Glutamatergic neuron (in vitro differentiated cells): ENCODE measurements around the gene INSM1. TPM values are rescaled to one million over a fixed set of nuclear protein-coding genes. Genes with fewer than 3 reads are reported as not detected.

ENCODE experiments used
- DNase-seq: peaks from one replicate; pipeline ENCODE4 v3.0.0; 2022
- H3K27ac Mint-ChIP-seq: one replicate; pipeline ENCODE4 v1.8.0; 2020; ENCODE audit warnings: mild to moderate bottlenecking, mixed read lengths, inconsistent platforms; ENCODE audit not compliant: unreplicated experiment
- H3K27me3 Mint-ChIP-seq: one replicate; pipeline ENCODE4 v1.8.0; 2020; ENCODE audit warnings: mild to moderate bottlenecking, moderate library complexity, mixed read lengths, inconsistent platforms; ENCODE audit not compliant: unreplicated experiment
- H3K36me3 Mint-ChIP-seq: one replicate; pipeline ENCODE4 v1.8.0; 2020; ENCODE audit warnings: mild to moderate bottlenecking, mixed read lengths, inconsistent platforms; ENCODE audit not compliant: unreplicated experiment
- H3K4me1 Mint-ChIP-seq: one replicate; pipeline ENCODE4 v1.8.0; 2020; ENCODE audit warnings: mild to moderate bottlenecking, low read depth, mixed read lengths, inconsistent platforms; ENCODE audit not compliant: unreplicated experiment
- H3K4me3 Mint-ChIP-seq: one replicate; pipeline ENCODE4 v1.8.0; 2020; ENCODE audit warnings: mild to moderate bottlenecking, mixed read lengths, inconsistent platforms; ENCODE audit not compliant: unreplicated experiment
- H3K9me3 Mint-ChIP-seq: one replicate; pipeline ENCODE4 v1.8.0; 2020; ENCODE audit warnings: mild to moderate bottlenecking, moderate library complexity, mixed read lengths, inconsistent platforms; ENCODE audit not compliant: unreplicated experiment
- total RNA-seq: library from RNA; stranded (reverse); fragmentation: NEBNext Ultra II Directional; extraction: Animal tissue kit (Norgen Biotek cat#: 25700); gene quantifications from one replicate; pipeline ENCODE4 v1.2.1, GENCODE V29; 2021; ENCODE audit not compliant: unreplicated experiment
- TF ChIP-seq, protein P1 (sequence below): fragments of 200-600 bp; sonication (generic); IDR thresholded peaks from one replicate; pipeline ENCODE4 v1.5.0; 2021; ENCODE audit not compliant: partially characterized antibody, unreplicated experiment

Gene INSM1
- total RNA-seq, 1 donor from 2014 or later: 332 TPM

DNA sequence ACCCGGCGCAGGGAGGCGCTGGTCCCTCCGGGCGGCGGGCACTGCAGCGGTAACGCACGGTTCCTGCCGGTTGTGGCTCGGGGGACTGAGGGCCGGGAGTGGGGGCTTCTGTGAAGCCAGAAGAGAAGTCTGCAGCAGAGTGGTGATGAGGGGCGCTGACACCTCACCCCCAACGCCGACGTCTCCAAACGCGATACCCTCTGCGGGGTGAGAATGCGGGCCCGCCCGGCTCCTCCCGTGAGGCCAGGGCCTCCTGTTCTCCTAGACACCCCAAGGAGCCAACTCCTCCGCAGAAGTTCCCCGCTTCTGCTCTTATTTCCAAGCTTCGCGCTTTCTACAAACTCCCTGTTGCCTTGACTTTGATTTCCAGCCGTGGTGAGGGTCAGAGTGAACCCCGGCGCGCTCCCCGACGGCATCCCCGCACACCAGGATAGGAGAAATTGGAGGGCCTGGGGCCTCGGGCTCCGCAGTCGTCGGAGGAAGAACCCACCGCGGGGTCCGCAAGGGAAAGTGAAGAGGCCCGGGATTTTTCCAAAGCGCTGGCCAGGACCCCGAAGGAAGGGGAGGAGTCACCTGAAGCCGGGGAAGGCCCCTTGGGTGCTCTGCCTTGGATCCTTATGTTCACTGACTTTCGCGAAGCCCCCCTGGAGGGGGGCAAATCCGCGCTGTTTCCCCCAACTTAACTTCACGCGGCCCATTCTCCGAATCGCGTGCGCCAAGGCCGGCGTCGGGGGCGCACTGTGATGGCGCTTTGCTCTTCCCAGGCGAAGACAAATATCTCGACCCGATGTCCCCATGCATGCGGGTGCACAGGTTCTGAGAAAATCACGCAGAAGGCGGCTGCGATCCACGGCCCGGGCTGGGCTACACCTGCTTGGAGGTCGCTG lies 3.1 kb upstream of the INSM1 start:
- peak; percentile 42 for DNase-seq
- Mint-ChIP-seq H3K27me3 (peaks cover 31% of the 10 kb centered on the region), H3K4me3 (peak overlapping the region; percentile 90), H3K36me3 (peaks cover 1% of the 10 kb centered on the region), H3K27ac (peak overlapping the region; percentile 91), H3K4me1 (peaks cover 36% of the 10 kb centered on the region), H3K9me3 (peaks cover 30% of the 10 kb centered on the region)
- TF ChIP-seq, protein P1, sequence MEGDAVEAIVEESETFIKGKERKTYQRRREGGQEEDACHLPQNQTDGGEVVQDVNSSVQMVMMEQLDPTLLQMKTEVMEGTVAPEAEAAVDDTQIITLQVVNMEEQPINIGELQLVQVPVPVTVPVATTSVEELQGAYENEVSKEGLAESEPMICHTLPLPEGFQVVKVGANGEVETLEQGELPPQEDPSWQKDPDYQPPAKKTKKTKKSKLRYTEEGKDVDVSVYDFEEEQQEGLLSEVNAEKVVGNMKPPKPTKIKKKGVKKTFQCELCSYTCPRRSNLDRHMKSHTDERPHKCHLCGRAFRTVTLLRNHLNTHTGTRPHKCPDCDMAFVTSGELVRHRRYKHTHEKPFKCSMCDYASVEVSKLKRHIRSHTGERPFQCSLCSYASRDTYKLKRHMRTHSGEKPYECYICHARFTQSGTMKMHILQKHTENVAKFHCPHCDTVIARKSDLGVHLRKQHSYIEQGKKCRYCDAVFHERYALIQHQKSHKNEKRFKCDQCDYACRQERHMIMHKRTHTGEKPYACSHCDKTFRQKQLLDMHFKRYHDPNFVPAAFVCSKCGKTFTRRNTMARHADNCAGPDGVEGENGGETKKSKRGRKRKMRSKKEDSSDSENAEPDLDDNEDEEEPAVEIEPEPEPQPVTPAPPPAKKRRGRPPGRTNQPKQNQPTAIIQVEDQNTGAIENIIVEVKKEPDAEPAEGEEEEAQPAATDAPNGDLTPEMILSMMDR: no peak

DNA sequence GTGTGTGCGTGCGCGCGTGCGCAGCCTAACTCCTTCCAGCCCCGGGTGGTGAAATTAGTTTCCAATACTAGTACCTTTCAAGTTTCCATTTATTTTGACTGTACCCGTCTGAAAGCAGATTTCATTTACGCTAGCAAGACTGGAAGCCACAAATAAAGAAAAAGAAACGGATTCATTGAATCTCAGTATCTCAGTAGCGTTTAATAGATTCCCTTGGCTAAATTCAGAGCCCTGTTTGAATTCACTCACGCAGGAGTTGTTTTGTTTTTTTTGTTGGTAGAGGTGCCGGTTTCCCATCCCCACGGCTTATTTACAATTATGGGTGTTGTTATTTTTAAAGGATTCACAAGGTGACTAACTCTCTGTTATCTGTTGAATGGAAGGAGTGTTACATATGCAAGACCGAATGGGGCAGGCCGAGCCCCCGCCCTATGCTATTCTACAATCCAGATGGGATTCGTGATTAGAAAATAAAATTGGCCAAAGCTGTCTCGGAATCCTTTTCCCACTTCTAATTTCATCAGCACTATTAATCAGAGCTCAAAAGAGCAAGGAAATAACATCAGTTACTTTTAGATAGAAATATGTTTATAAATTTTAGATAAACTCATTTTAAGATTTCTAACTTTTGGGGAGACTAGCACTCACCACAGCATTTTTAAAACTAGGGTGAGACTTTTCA lies 2.3 kb upstream of the INSM1 start:
- Mint-ChIP-seq H3K9me3 (peaks cover 36% of the 10 kb centered on the region), H3K36me3 (peaks cover 9% of the 10 kb centered on the region), H3K4me3 (peak overlapping the region; percentile 90), H3K27ac (peak overlapping the region; percentile 88), H3K4me1 (peaks cover 31% of the 10 kb centered on the region), H3K27me3 (peaks cover 36% of the 10 kb centered on the region)
- TF ChIP-seq, protein P1: no peak
- DNase-seq: no peak

DNA sequence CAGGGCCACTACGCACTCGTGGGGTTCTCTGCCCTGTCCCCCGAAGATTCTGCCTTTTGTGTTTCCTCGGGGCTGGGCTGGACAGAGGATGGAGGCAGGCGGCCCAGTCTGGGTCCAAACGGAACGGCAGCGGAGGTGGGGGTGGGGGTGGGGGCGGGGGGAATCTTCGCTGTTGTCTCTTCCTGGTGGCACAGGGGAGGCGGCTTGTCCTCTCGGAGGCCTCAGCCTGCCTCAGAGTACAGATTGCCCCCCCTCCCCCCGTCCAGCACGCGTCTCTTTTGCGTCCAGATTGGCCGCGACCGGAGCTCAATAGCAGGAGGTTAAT lies 1.4 kb upstream of the INSM1 start:
- H3K27ac Mint-ChIP-seq: peak overlapping the region; percentile 98
- H3K36me3 Mint-ChIP-seq: peaks cover 16% of the 10 kb centered on the region
- peaks cover 43% of the 10 kb centered on the region for H3K9me3 Mint-ChIP-seq
- H3K4me1 Mint-ChIP-seq: peaks cover 24% of the 10 kb centered on the region
- DNase-seq: no peak
- TF ChIP-seq, protein P1: no peak
- peak overlapping the region; percentile 93 for H3K4me3 Mint-ChIP-seq
- H3K27me3 Mint-ChIP-seq: peaks cover 40% of the 10 kb centered on the region

DNA sequence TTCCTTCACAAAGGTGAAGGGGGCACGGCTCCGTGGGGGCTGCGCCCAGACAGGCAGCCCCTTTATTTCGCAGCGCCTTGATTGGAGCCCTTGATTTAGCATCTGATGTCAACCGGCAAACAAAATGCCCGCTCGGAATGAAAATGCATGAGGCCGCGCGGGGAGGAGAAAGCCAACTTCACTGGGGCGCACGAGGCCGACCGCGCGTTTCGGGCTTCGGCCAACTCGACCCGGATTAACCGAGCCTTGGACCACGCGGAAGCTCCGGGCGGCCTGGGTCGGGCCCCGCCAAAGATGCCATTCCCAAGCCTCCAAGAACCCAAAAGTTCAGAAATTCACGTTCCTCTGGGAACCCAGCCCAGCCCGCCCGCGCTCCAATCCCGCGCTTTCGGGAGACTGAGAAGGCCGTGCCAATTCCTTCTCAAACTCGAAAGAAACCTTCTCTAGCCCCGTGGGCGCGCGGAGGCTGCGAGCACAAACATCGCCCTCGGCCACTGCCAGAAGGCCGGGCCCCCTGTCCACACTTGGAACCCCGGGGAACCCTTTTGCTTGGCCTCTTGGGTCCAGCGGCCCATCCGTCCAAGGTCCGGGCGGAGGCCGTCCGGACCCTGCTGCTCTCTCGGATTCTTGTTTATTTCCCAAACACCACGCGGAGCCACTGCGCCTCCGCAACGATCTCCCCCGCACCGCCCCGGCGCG lies 879 bp upstream of the INSM1 start:
- Mint-ChIP-seq H3K9me3 (peaks cover 48% of the 10 kb centered on the region), H3K4me1 (peaks cover 24% of the 10 kb centered on the region), H3K4me3 (peak overlapping the region; percentile 93), H3K36me3 (peaks cover 21% of the 10 kb centered on the region), H3K27me3 (peaks cover 43% of the 10 kb centered on the region), H3K27ac (peak overlapping the region; percentile 98)
- TF ChIP-seq, protein P1: no peak
- DNase-seq: peak; percentile 69
